HepG2 (cell line): ENCODE results near the gene BCAS3.

Experiments
- ATF7 ChIP-seq, 2 experiments: fragments of 450-650 bp in 1 of 2; sonication (generic) in 1 of 2; formaldehyde crosslinking in 1 of 2; IDR thresholded peaks; 2 replicates each; pipeline versions ENCODE4 v1.4.0 to v1.6.1; 2016 to 2020; ENCODE audit warnings: antibody characterized with exemption in 1 of 2, mild to moderate bottlenecking in 1 of 2, missing genetic modification reagents in 1 of 2
- CTCF ChIP-seq: sonication (generic); formaldehyde crosslinking; IDR thresholded peaks from 2 replicates; pipeline ENCODE4 v1.5.0; 2020; ENCODE audit warnings: mild to moderate bottlenecking, missing genetic modification reagents, moderate library complexity
- MXI1 ChIP-seq: IDR thresholded peaks from 3 replicates; pipeline ENCODE4 v1.6.1; 2012; ENCODE audit warnings: low read depth, low read length, inconsistent platforms, borderline replicate concordance
- PLSCR1 ChIP-seq: sonication (generic); formaldehyde crosslinking; IDR thresholded peaks from 2 replicates; pipeline ENCODE4 v1.5.0; 2020; ENCODE audit warnings: missing genetic modification reagents, mild to moderate bottlenecking, borderline replicate concordance
- RNF219 ChIP-seq: sonication (generic); formaldehyde crosslinking; IDR thresholded peaks from 2 replicates; pipeline ENCODE4 v1.5.0; 2020; ENCODE audit warnings: mild to moderate bottlenecking, missing genetic modification reagents
- STAT6 ChIP-seq: sonication (generic); formaldehyde crosslinking; IDR thresholded peaks from 2 replicates; pipeline ENCODE4 v1.4.0; 2020; ENCODE audit warnings: missing genetic modification reagents, mild to moderate bottlenecking, borderline replicate concordance
- TAF1 ChIP-seq: sonication (generic); formaldehyde crosslinking; IDR thresholded peaks from 2 replicates; pipeline ENCODE4 v1.4.0; 2020; ENCODE audit warnings: missing genetic modification reagents

DNA sequence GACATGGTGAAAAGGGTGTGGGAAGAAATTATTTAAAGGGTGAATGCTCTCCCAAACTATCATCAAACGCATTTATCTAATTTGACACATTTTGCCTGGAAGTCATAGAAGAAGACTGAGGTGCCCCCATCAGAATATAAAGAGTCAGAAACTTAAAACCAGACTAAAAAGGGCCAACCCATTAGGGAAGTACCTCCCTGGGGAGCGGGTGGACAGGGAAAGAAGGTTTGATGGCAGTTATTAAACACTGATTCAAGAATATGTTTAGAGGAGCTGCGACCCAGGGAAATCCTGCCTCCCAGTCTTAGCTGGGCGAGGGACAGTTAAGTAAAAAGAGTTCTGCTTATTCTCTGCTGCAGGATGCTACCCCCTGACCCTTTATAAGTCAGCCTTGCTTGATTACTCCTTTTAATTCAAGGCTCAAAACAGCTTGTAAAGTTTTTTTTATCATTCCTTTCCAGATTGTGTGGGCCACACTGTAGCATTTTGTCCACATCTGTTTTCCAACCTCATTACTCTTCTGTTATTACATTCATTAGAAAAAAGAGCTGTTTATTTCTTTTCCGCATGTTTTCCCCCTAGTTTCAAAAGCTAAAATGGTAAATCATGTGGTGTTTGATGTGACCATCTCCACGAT lies 583.5 kb downstream of the BCAS3 start:
- no peak for TF ChIP-seq MXI1
- TF ChIP-seq CTCF (CRISPR knock-in tag): no peak
- TF ChIP-seq TAF1 (CRISPR knock-in tag): no peak
- TF ChIP-seq PLSCR1 (CRISPR knock-in tag): no peak
- TF ChIP-seq RNF219 (CRISPR knock-in tag): no peak
- no peak for TF ChIP-seq STAT6 (CRISPR knock-in tag)
- TF ChIP-seq ATF7 (IDR thresholded peaks at IDR 0.05): no peak
- TF ChIP-seq ATF7 (CRISPR knock-in tag; IDR thresholded peaks at IDR 0.05): no peak
